ENCODE data around the gene RIC3.

RIC3 gene

DNA sequence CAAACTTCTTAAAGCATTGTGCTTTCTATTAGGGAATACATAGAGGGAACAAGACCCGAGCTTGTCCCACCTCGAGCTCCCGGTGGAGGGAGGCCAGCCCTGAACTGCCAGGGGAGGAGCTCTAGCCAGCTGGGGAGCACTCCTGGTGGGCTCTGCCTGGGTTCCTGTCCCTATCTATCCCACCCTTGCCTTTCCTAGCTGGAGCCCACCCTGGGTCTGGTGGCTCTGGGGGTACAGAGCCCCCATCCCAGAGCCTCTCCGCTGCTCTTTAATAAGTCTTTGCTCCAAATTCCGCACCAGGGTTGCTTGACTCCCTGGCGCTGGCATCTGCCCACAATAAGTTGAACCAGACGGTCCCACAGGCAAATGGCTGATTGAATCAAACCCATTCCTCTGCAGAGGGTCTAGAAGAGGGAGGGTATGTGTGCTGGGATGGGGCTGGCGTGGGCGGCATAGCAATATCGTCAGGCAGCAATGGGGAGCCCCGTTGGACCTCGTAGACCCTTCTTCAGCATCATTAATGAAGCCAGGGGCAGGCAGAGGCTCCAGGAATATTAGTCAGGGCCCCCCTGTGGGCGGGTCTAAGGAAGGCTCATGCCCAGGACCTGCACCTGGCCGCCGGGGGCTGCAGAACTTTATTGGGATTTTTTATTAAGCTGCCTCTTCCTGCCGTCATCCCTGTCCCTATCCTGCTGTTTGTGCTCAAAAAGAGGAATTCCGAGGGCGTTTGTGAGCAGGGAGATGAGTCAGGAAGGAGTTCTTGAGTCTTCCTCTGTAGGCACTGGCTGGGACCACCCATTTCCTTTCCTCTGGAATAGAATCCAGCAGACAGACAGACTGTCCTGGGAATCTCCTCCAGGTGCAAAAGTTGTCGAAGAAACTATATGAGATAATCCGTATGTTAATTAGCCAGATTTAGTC is 38.5 kb upstream of the RIC3 start:
- in situ Hi-C loops (cut with MboI; ENCODE audit: low pct_unique_long_range_greater_than_20kb, low sequenced_read_pairs, unreplicated experiment) = no loop called here
- TF ChIP-seq, protein P1, sequence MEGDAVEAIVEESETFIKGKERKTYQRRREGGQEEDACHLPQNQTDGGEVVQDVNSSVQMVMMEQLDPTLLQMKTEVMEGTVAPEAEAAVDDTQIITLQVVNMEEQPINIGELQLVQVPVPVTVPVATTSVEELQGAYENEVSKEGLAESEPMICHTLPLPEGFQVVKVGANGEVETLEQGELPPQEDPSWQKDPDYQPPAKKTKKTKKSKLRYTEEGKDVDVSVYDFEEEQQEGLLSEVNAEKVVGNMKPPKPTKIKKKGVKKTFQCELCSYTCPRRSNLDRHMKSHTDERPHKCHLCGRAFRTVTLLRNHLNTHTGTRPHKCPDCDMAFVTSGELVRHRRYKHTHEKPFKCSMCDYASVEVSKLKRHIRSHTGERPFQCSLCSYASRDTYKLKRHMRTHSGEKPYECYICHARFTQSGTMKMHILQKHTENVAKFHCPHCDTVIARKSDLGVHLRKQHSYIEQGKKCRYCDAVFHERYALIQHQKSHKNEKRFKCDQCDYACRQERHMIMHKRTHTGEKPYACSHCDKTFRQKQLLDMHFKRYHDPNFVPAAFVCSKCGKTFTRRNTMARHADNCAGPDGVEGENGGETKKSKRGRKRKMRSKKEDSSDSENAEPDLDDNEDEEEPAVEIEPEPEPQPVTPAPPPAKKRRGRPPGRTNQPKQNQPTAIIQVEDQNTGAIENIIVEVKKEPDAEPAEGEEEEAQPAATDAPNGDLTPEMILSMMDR (IDR thresholded peaks at IDR 0.05; ENCODE audit: extremely low read depth, insufficient read depth, missing control alignments) = no peak
- no peak for DNase-seq (ENCODE audit: low spot score)

GRCh38 chr11:8206251-8207079 is 37.6 kb upstream of the RIC3 start:
- no peak for DNase-seq (ENCODE audit: low spot score)
- in situ Hi-C loops (cut with MboI; ENCODE audit: low pct_unique_long_range_greater_than_20kb, low sequenced_read_pairs, unreplicated experiment) = no loop called here
- TF ChIP-seq, protein P1 (IDR thresholded peaks at IDR 0.05; ENCODE audit: extremely low read depth, insufficient read depth, missing control alignments) = no peak

GRCh38 chr11:8205566-8205965 is 36.7 kb upstream of the RIC3 start:
- in situ Hi-C loops (cut with MboI; ENCODE audit: low pct_unique_long_range_greater_than_20kb, low sequenced_read_pairs, unreplicated experiment) = no loop called here
- TF ChIP-seq, protein P1 (IDR thresholded peaks at IDR 0.05; ENCODE audit: extremely low read depth, insufficient read depth, missing control alignments) = no peak
- DNase-seq (ENCODE audit: low spot score) = no peak

GRCh38 chr11:8204596-8204995 is 35.8 kb upstream of the RIC3 start:
- in situ Hi-C loops (cut with MboI; ENCODE audit: low pct_unique_long_range_greater_than_20kb, low sequenced_read_pairs, unreplicated experiment) = no loop called here
- DNase-seq (ENCODE audit: low spot score) = no peak
- TF ChIP-seq, protein P1 (IDR thresholded peaks at IDR 0.05; ENCODE audit: extremely low read depth, insufficient read depth, missing control alignments) = no peak

DNA sequence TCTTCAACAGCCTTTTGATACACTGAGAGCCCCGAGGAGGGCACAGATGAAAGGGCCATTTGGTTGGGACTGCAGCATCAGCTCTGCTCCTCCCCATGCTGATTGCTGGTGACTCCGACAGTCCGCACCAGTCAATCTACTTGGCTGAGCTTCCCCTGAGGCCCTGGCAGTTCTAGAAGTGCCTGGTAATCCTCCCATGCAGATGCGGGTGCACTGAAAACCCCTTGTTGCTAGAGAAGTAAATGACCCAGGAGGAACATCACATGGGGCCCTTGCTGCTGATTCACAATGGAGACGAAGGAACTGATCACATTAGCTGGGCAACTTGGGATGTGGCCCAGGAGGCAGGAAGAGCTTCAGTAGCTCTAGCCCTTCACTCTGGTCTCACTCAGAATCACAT is 35.2 kb upstream of the RIC3 start:
- DNase-seq (ENCODE audit: low spot score) = no peak
- in situ Hi-C loops (cut with MboI; ENCODE audit: low pct_unique_long_range_greater_than_20kb, low sequenced_read_pairs, unreplicated experiment) = no loop called here

DNA sequence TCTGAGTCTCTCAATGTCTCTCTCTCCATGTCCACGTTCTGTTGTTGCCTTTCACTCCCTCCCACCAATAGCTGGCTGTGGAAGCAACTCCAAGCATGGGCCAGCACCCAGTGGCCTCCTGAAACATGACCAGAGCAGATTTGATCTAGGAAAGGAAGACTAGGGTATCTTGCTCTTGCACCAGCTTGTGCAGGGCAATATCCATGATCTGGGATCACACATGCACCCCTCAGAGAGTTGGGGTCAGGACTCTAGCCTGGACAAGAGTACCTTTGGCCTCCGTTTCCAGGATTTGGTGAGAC is 34.5 kb upstream of the RIC3 start:
- DNase-seq (ENCODE audit: low spot score) = no peak
- TF ChIP-seq, protein P1 (IDR thresholded peaks at IDR 0.05; ENCODE audit: extremely low read depth, insufficient read depth, missing control alignments) = no peak
- in situ Hi-C loops (cut with MboI; ENCODE audit: low pct_unique_long_range_greater_than_20kb, low sequenced_read_pairs, unreplicated experiment) = no loop called here

More for the DNA sequence above, 35.2 kb upstream of the RIC3 start:
- TF ChIP-seq, protein P1 (IDR thresholded peaks at IDR 0.05; ENCODE audit: extremely low read depth, insufficient read depth, missing control alignments) = no peak

All from GM13977 (cell line).